ENCODE results near the gene FKBP7. TPM values are rescaled to one million over a fixed set of nuclear protein-coding genes. Genes with fewer than 3 reads are reported as not detected.

FKBP7 gene
- total and polyA plus RNA-seq, 2 of the 13 experiments (the other 11 are each of a cell fraction or from before 2014, with no cell fraction given) = 12.4 to 14.8 TPM

GRCh38 chr2:178479275-178479616, 846 bp upstream of the FKBP7 start:
- peaks cover 9% of the 10 kb centered on the region; the same call in 1 of the 2 replicates for H4K20me1 ChIP-seq (ENCODE audit: insufficient read depth, low read length)
- POLR2A ChIA-PET = interaction anchor here (1.1 to 4.6 kb wide), 5 partner anchors 10 to 65 kb away, joined by 5 to 74 read pairs (median 9); partner anchors contain the start of genes PJVK and PRKRA
- peak overlapping the region; percentile 89 for H3K27ac ChIP-seq (ENCODE audit: extremely low read length, insufficient read depth, low read length)
- TF ChIP-seq CERS6 (CRISPR knock-in tag; IDR thresholded peaks at IDR 0.05) (no peak), ZNF34 (CRISPR knock-in tag; IDR thresholded peaks at IDR 0.05; ENCODE audit: borderline replicate concordance) (no peak), ZNF3 (CRISPR knock-in tag; IDR thresholded peaks at IDR 0.05) (no peak), ZNF232 (CRISPR knock-in tag; IDR thresholded peaks at IDR 0.05; ENCODE audit: borderline replicate concordance) (no peak), KMT2B (CRISPR knock-in tag; IDR thresholded peaks at IDR 0.05) (no peak), ZNF547 (CRISPR knock-in tag; IDR thresholded peaks at IDR 0.05) (no peak), ZFP62 (CRISPR knock-in tag; IDR thresholded peaks at IDR 0.05) (no peak), ZNF510 (CRISPR knock-in tag; IDR thresholded peaks at IDR 0.05; ENCODE audit: low read depth) (no peak), WIZ (CRISPR knock-in tag; IDR thresholded peaks at IDR 0.05) (no peak), HHEX (CRISPR knock-in tag; IDR thresholded peaks at IDR 0.05) (no peak), ETS1 (CRISPR knock-in tag; IDR thresholded peaks at IDR 0.05) (no peak), JDP2 (CRISPR knock-in tag; IDR thresholded peaks at IDR 0.05; ENCODE audit: borderline replicate concordance) (no peak), NFKB2 (CRISPR knock-in tag; IDR thresholded peaks at IDR 0.05; ENCODE audit: borderline replicate concordance) (no peak), ZNF556 (CRISPR knock-in tag; IDR thresholded peaks at IDR 0.05; ENCODE audit: borderline replicate concordance) (no peak), MLXIP (CRISPR knock-in tag; IDR thresholded peaks at IDR 0.05; ENCODE audit: borderline replicate concordance) (no peak), RARG (CRISPR knock-in tag; IDR thresholded peaks at IDR 0.05; ENCODE audit: low read depth) (no peak), ZNF737 (CRISPR knock-in tag; IDR thresholded peaks at IDR 0.05; ENCODE audit: borderline replicate concordance) (no peak), FOXP1 (IDR thresholded peaks at IDR 0.05) (no peak), FOXP1 (CRISPR knock-in tag; IDR thresholded peaks at IDR 0.05) (no peak), ZBTB44 (CRISPR knock-in tag; IDR thresholded peaks at IDR 0.05) (no peak), CHD4 (IDR thresholded peaks at IDR 0.05; ENCODE audit: borderline replicate concordance, low read length) (no peak; the same call in 1 of the 2 replicates)

More at GRCh38 chr2:178479275-178479616, 846 bp upstream of the FKBP7 start:
- Histone ChIP-seq H2AFZ (ENCODE audit: low read length) (peak overlapping the region; percentile 25), H3K4me2 (ENCODE audit: low read depth, low read length) (peak overlapping the region; percentile 91), H3K9ac (ENCODE audit: insufficient read depth, low read depth, low read length) (peak overlapping the region; percentile 86), H3K27me3 (ENCODE audit: control insufficient read depth in 1 of 2, insufficient read depth in 2 of 2, low read length in 2 of 2) (no peaks in the 10 kb centered on the region; a peak in 1 of 5 replicates), H3K79me2 (ENCODE audit: insufficient read depth, low read length) (peaks cover 56% of the 10 kb centered on the region), H3K9me3 (ENCODE audit: low read length) (no peaks in the 10 kb centered on the region), H3K4me3 (replicated peaks in 1 of 3; ENCODE audit: insufficient read depth in 1 of 3, low read depth in 2 of 3, low read length in 3 of 3) (peak overlapping the region; percentile 80 to 91 (median 82)), H3K4me1 (ENCODE audit: insufficient read depth, low read length) (peaks cover 51% of the 10 kb centered on the region), H3K36me3 (replicated peaks in 1 of 2; ENCODE audit: control insufficient read depth in 1 of 2, insufficient read depth in 2 of 2, low read length in 2 of 2) (no peaks in the 10 kb centered on the region)
- WGBS (ENCODE audit: low lambda C conversion rate) = 11% methylated on average over 4 of the region's 4 CpGs
- BruUV-seq (replicated peaks) = no TSS peak
- FAIRE-seq (no peak), ATAC-seq (no peak), DNase-seq (ENCODE audit: low spot score) (no peak)
- in situ Hi-C loops (cut with HindIII; ENCODE audit: extremely low pct_ligation_motif_present, low pct_unique_long_range_greater_than_20kb) (no loop called here), intact Hi-C loops (cut with micrococcal nuclease; ENCODE audit: unreplicated experiment) (no loop called here)
- CTCF ChIA-PET (ENCODE audit: low intra/inter-chr PET ratio, low total read pairs) = interaction anchor here (1.2 kb wide), 1 partner anchor 28 kb away, joined by 4 read pairs; the partner anchor contains the start of gene PJVK
